GM18868 (cell line): ENCODE data around the gene ACE2.

ENCODE experiments used
- ATAC-seq: cut with Tn5 transposase; IDR thresholded peaks from one replicate; pipeline ENCODE4 v1.9.1; 2021; ENCODE audit warnings: mild to moderate bottlenecking, moderate library complexity; ENCODE audit not compliant: unreplicated experiment

Gene ACE2

GRCh38 chrX:15512401-15512965 is 88.3 kb downstream of the ACE2 start:
- ATAC-seq = no peak

DNA sequence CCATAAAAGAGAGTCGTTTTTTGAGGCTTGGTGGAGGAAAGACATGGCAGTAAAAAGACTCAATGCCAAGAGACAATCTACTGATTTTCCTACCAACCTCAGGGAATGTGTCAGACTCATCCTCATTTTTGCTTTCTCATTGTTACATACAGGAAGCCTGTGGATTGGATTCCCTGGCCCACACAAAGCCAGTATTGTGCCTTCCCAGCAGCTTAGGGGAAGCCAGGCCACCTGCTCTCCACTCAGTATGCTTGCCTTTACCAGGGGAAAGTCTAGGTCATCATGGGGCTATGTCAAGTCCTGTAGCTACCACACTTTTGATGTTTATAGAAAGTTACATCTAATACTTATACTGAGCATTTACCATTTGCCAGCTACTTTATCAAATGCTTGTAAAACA is 89.2 kb downstream of the ACE2 start:
- ATAC-seq = no peak
